Trophoblast cell (in vitro differentiated cells and primary cell): ENCODE results near the gene DDX31.

Experiments used
- DNase-seq, 2 donors: peaks; one replicate each; pipeline ENCODE4 v3.0.0-alpha.2; 2016
- H2AFZ ChIP-seq: 2 replicates; pipeline ENCODE4 v1.6.1; 2013; ENCODE audit warnings: low read length, moderate library complexity, mild to moderate bottlenecking; ENCODE audit not compliant: insufficient read depth, poor library complexity
- H2AK5ac ChIP-seq: 2 replicates; pipeline ENCODE4 v1.6.1; 2013; ENCODE audit warnings: mild to moderate bottlenecking, low read length
- H2BK120ac ChIP-seq: 2 replicates; pipeline ENCODE4 v1.6.1; 2013; ENCODE audit warnings: low read length, mild to moderate bottlenecking, moderate library complexity; ENCODE audit not compliant: insufficient read depth, poor library complexity
- H2BK12ac ChIP-seq: 2 replicates; pipeline ENCODE4 v1.6.1; 2013; ENCODE audit warnings: mild to moderate bottlenecking, low read length, moderate library complexity
- H2BK5ac ChIP-seq: 2 replicates; pipeline ENCODE4 v1.6.1; 2013; ENCODE audit warnings: low read length, low read depth, moderate library complexity, mild to moderate bottlenecking; ENCODE audit not compliant: poor library complexity
- H3K14ac ChIP-seq: 2 replicates; pipeline ENCODE4 v1.6.1; 2013; ENCODE audit warnings: mild to moderate bottlenecking, low read length
- H3K18ac ChIP-seq: 2 replicates; pipeline ENCODE4 v1.6.1; 2013; ENCODE audit warnings: mild to moderate bottlenecking, low read length
- H3K23ac ChIP-seq: 2 replicates; pipeline ENCODE4 v1.6.1; 2013; ENCODE audit warnings: low read length
- H3K27ac ChIP-seq: 2 replicates; pipeline ENCODE4 v1.5.1; 2013; ENCODE audit warnings: low read depth, mild to moderate bottlenecking, inconsistent platforms, low read length, moderate library complexity
- H3K27me3 ChIP-seq: 2 replicates; pipeline ENCODE4 v1.6.1; 2013; ENCODE audit warnings: inconsistent platforms, mild to moderate bottlenecking, low read length, moderate library complexity; ENCODE audit not compliant: insufficient read depth
- H3K36me3 ChIP-seq, 2 experiments: 1 replicate in 1 of 2; 2 replicates in 1 of 2; pipeline ENCODE4 v1.6.1; 2013; ENCODE audit warnings: low read length in 2 of 2, mild to moderate bottlenecking in 2 of 2, moderate library complexity in 1 of 2; ENCODE audit not compliant: insufficient read depth in 2 of 2, control insufficient read depth in 1 of 2
- H3K4ac ChIP-seq: 2 replicates; pipeline ENCODE4 v1.6.1; 2013; ENCODE audit warnings: low read depth, mild to moderate bottlenecking, low read length, moderate library complexity
- H3K4me1 ChIP-seq, 2 experiments: 1 replicate in 1 of 2; 2 replicates in 1 of 2; pipeline ENCODE4 v1.6.1; 2013; ENCODE audit warnings: low read length in 2 of 2, mild to moderate bottlenecking in 2 of 2, moderate library complexity in 1 of 2; ENCODE audit not compliant: insufficient read depth in 2 of 2, control insufficient read depth in 1 of 2
- H3K4me2 ChIP-seq: 2 replicates; pipeline ENCODE4 v1.6.1; 2013; ENCODE audit warnings: inconsistent platforms, mild to moderate bottlenecking, low read length, moderate library complexity
- H3K4me3 ChIP-seq: 2 replicates; pipeline ENCODE4 v1.5.1; 2013; ENCODE audit warnings: mild to moderate bottlenecking, low read depth, low read length, inconsistent platforms
- H3K79me1 ChIP-seq: one replicate; pipeline ENCODE4 v1.6.1; 2013; ENCODE audit warnings: low read length
- H3K79me2 ChIP-seq: 2 replicates; pipeline ENCODE4 v1.6.1; 2013; ENCODE audit warnings: low read length, mild to moderate bottlenecking; ENCODE audit not compliant: control insufficient read depth, insufficient read depth, poor library complexity
- H3K9ac ChIP-seq: 2 replicates; pipeline ENCODE4 v1.6.1; 2013; ENCODE audit warnings: mild to moderate bottlenecking, low read length
- H3K9me3 ChIP-seq: 2 replicates; pipeline ENCODE4 v1.6.1; 2013; ENCODE audit warnings: low read depth, mild to moderate bottlenecking, control low read depth, inconsistent platforms, low read length; ENCODE audit not compliant: insufficient read depth
- H4K12ac ChIP-seq: 2 replicates; pipeline ENCODE4 v1.6.1; 2013; ENCODE audit warnings: low read depth, mild to moderate bottlenecking, low read length, moderate library complexity
- H4K8ac ChIP-seq: 2 replicates; pipeline ENCODE4 v1.6.1; 2013; ENCODE audit warnings: low read depth, mild to moderate bottlenecking, low read length, moderate library complexity
- H4K91ac ChIP-seq: one replicate; pipeline ENCODE4 v1.6.1; 2013; ENCODE audit warnings: low read depth, mild to moderate bottlenecking, low read length, moderate library complexity
- WGBS: extraction: QIAGEN DNeasy Blood & Tissue Kit; methylation state at CpG from one replicate; pipeline ENCODE4 v1.1.7; 2013; ENCODE audit warnings: missing lambda C conversion rate; ENCODE audit not compliant: insufficient read length, insufficient coverage; ENCODE audit errors: extremely low coverage; 5-methylcytosine and 5-hydroxymethylcytosine counted together

DDX31 gene

DNA sequence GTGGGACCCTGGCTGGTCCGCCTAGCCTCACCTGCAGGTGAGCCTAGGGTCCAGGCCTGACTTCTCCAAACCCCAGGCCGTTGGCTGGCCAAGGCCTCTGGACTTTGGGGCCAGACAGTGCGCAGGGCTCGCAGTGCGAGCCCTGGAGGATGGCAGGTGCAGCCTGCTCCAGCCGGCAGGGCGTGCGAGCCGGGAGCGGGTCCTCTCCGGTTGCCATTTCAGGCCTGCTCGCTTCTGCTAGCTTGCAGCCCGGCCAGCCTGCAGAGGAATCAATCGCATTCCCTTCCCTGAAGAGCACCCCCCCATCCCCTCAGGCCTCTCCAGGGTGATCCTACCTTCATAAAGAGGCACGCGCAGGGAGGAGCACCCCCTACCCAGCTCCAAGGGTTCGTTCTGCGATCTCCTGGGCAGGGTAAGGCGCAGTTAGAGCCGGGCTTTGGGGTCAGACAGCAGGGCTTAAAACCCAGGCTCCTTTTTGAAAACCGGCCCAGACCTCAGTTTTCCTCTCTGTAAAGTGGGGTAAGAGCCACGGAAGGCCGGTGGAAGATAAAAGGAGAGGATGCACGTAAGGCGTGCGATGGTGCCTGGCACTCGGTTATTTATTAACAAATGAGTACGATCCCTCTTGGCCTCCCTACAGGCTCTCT lies 81.2 kb downstream of the DDX31 start:
- H3K36me3 ChIP-seq: peaks cover 2% of the 10 kb centered on the region in 2 experiments
- no peak overlapping the region for H4K8ac ChIP-seq
- no peak overlapping the region for H2AFZ ChIP-seq
- no peak overlapping the region for H3K23ac ChIP-seq
- no peak overlapping the region for H4K12ac ChIP-seq
- no peak overlapping the region for H3K27ac ChIP-seq
- H2BK12ac ChIP-seq: no peak overlapping the region
- H3K4me1 ChIP-seq: no peaks in the 10 kb centered on the region
- no peaks in the 10 kb centered on the region for H3K79me1 ChIP-seq
- H3K9ac ChIP-seq: no peak overlapping the region
- no CpG with 5 or more reads among the region's 28 CpGs for WGBS
- no peaks in the 10 kb centered on the region for H3K79me2 ChIP-seq
- no peak overlapping the region for H3K14ac ChIP-seq
- no peak overlapping the region for H4K91ac ChIP-seq
- peak in 1 of 2 donors; percentile 2 for DNase-seq
- H3K4ac ChIP-seq: no peak overlapping the region
- no peak overlapping the region for H2BK5ac ChIP-seq
- H3K18ac ChIP-seq: no peak overlapping the region
- H2BK120ac ChIP-seq: no peak overlapping the region
- H3K9me3 ChIP-seq: peaks cover 3% of the 10 kb centered on the region
- no peak overlapping the region for H2AK5ac ChIP-seq
- H3K4me3 ChIP-seq: no peak overlapping the region
- peaks cover 84% of the 10 kb centered on the region for H3K27me3 ChIP-seq
- no peak overlapping the region for H3K4me2 ChIP-seq

DNA sequence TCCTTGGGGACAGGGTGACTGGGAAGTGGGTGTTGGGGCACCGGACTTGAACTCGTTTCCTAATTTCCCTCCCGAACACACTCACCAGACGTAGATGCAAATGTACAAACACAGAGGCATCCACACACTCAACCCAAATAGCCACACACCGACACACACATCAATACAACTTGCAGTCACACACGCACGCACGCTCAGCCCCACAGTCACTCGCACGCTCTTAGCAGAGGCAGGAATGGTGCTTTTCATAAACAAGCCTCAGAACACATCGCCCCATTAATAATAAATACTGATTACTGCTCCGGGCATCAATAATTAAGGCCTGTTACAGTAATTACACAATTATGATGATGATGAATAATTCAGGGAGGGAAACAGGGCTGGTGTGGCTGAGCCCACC lies 81.7 kb downstream of the DDX31 start:
- H3K79me2 ChIP-seq: no peaks in the 10 kb centered on the region
- H3K4me1 ChIP-seq: no peaks in the 10 kb centered on the region
- no CpG with 5 or more reads among the region's 12 CpGs for WGBS
- H4K8ac ChIP-seq: no peak overlapping the region
- no peak overlapping the region for H4K91ac ChIP-seq
- H3K23ac ChIP-seq: no peak overlapping the region
- no peak overlapping the region for H2AFZ ChIP-seq
- H2BK12ac ChIP-seq: no peak overlapping the region
- H3K14ac ChIP-seq: no peak overlapping the region
- no peak overlapping the region for H4K12ac ChIP-seq
- H2BK120ac ChIP-seq: no peak overlapping the region
- H3K36me3 ChIP-seq: no peaks in the 10 kb centered on the region
- H3K4me3 ChIP-seq: no peak overlapping the region
- no peak overlapping the region for H2AK5ac ChIP-seq
- H3K4ac ChIP-seq: no peak overlapping the region
- peaks cover 90% of the 10 kb centered on the region for H3K27me3 ChIP-seq
- peaks cover 3% of the 10 kb centered on the region for H3K9me3 ChIP-seq
- H3K27ac ChIP-seq: no peak overlapping the region
- no peak overlapping the region for H3K9ac ChIP-seq
- DNase-seq: no peak
- no peaks in the 10 kb centered on the region for H3K79me1 ChIP-seq
- no peak overlapping the region for H3K18ac ChIP-seq
- H3K4me2 ChIP-seq: no peak overlapping the region
- no peak overlapping the region for H2BK5ac ChIP-seq

DNA sequence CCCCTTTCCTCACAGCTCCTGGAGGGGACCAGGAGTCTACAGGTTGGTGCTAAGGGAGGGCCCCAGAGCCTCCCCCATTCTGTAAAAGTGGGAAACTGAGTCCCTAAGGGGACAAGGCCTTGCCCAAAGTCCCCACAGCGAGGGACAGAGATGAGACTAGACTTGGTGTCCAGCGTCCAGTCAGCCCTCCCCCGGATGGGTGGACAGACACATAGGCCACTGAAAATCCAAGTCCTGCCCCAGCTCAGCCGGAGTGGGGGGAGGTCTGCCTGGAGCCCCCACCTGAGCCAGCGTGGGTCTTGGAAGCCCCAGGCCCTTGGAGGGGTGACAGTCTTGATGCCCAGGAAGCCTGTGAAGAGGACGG lies 82.2 kb downstream of the DDX31 start:
- H3K4me1 ChIP-seq: no peaks in the 10 kb centered on the region
- H3K23ac ChIP-seq: no peak overlapping the region
- H2BK120ac ChIP-seq: no peak overlapping the region
- H3K27me3 ChIP-seq: peaks cover 94% of the 10 kb centered on the region
- H3K9me3 ChIP-seq: peaks cover 3% of the 10 kb centered on the region
- no peak overlapping the region for H2AK5ac ChIP-seq
- no peak overlapping the region for H4K8ac ChIP-seq
- no peak overlapping the region for H3K4me3 ChIP-seq
- no peak overlapping the region for H3K18ac ChIP-seq
- no peak overlapping the region for H4K91ac ChIP-seq
- H3K36me3 ChIP-seq: no peaks in the 10 kb centered on the region
- H2AFZ ChIP-seq: no peak overlapping the region
- no peak for DNase-seq
- no peak overlapping the region for H4K12ac ChIP-seq
- H2BK5ac ChIP-seq: no peak overlapping the region
- no CpG with 5 or more reads among the region's 6 CpGs for WGBS
- no peak overlapping the region for H2BK12ac ChIP-seq
- no peak overlapping the region for H3K4me2 ChIP-seq
- H3K14ac ChIP-seq: no peak overlapping the region
- H3K9ac ChIP-seq: no peak overlapping the region
- H3K79me2 ChIP-seq: no peaks in the 10 kb centered on the region
- H3K4ac ChIP-seq: no peak overlapping the region
- H3K27ac ChIP-seq: no peak overlapping the region
- no peaks in the 10 kb centered on the region for H3K79me1 ChIP-seq

- Histone ChIP-seq H3K4me3 (no peak overlapping the region), H2BK12ac (no peak overlapping the region)
Measured at GRCh38 chr9:132586830-132587591, 82.8 kb downstream of the DDX31 start.

More at GRCh38 chr9:132586830-132587591, 82.8 kb downstream of the DDX31 start:
- Histone ChIP-seq H3K23ac (no peak overlapping the region), H3K79me2 (no peaks in the 10 kb centered on the region), H2BK120ac (no peak overlapping the region), H3K79me1 (no peaks in the 10 kb centered on the region), H2AFZ (no peak overlapping the region), H3K4ac (no peak overlapping the region), H3K4me2 (no peak overlapping the region), H3K36me3 (no peaks in the 10 kb centered on the region), H3K14ac (no peak overlapping the region), H3K4me1 (no peaks in the 10 kb centered on the region), H3K27ac (no peak overlapping the region), H3K18ac (no peak overlapping the region), H3K27me3 (peaks cover 92% of the 10 kb centered on the region), H4K91ac (no peak overlapping the region), H2AK5ac (no peak overlapping the region), H4K12ac (no peak overlapping the region), H3K9ac (no peak overlapping the region), H3K9me3 (peaks cover 3% of the 10 kb centered on the region), H4K8ac (no peak overlapping the region), H2BK5ac (no peak overlapping the region)
- WGBS: no CpG with 5 or more reads among the region's 74 CpGs
- no peak for DNase-seq
